Measurements from ENCODE around the gene ARMH3.

- TF ChIP-seq CTCF (IDR thresholded peaks at IDR 0.05) (no peak), POLR2A (IDR thresholded peaks at IDR 0.05; ENCODE audit: low read depth) (no peak)
These were observed 133.1 kb downstream of the ARMH3 start for GRCh38 chr10:101922846-101923245.

All from esophagus muscularis mucosa (tissue), 3 donors.